ENCODE measurements around the gene NEUROD2.

Gene NEUROD2

DNA sequence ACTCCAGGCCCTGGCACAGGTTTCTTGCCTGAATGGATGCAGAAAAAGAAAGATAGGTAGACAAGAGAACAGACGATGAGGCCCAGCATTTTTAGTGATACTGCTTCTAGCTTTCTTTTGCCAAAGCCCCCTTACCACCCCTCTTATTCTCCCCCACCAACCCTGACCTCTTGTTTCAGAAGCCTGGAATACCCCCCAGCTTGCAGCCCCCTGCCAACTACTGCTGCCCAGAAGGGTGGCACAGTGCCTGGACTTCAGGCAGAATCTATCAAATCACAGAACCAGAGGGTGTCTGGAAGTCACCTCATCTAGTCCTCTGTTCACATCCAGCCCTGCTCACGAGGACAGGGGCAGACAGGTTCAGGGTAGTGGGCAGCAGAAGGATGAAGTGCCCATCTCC is 35.6 kb downstream of the NEUROD2 start:
- H3K27ac Mint-ChIP-seq: no peak overlapping the region
- no peak for DNase-seq
- peaks cover 3% of the 10 kb centered on the region for H3K9me3 Mint-ChIP-seq
- H3K36me3 Mint-ChIP-seq (ENCODE audit: low read depth): peaks cover 53% of the 10 kb centered on the region
- H3K4me1 Mint-ChIP-seq (ENCODE audit: low read depth): peaks cover 6% of the 10 kb centered on the region
- peaks cover 24% of the 10 kb centered on the region for H3K27me3 Mint-ChIP-seq
- no peak overlapping the region for H3K4me3 Mint-ChIP-seq

DNA sequence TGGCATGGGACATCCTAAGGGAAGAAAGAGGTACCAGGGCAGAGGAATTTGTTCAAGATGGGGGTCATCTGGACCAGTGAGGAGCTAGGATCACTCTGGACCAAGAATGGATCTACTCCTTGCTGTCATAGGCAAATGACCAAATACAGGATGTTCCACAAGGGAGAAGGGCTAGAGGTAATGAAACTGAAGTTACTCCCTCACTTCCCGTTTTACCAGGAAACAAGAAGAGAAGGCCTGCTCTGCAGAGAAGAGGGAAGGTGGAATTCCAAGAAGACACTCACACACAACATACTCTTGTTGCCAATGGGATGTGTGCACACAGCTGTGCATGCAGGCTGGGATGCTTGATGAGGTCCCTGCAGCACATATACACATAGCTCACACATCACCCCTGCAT is 38.6 kb downstream of the NEUROD2 start:
- peaks cover 15% of the 10 kb centered on the region for H3K27me3 Mint-ChIP-seq
- H3K36me3 Mint-ChIP-seq (ENCODE audit: low read depth): peaks cover 78% of the 10 kb centered on the region
- H3K9me3 Mint-ChIP-seq: peaks cover 3% of the 10 kb centered on the region
- no peak overlapping the region for H3K27ac Mint-ChIP-seq
- peaks cover 6% of the 10 kb centered on the region for H3K4me1 Mint-ChIP-seq (ENCODE audit: low read depth)
- no peak overlapping the region for H3K4me3 Mint-ChIP-seq
- no peak for DNase-seq

DNA sequence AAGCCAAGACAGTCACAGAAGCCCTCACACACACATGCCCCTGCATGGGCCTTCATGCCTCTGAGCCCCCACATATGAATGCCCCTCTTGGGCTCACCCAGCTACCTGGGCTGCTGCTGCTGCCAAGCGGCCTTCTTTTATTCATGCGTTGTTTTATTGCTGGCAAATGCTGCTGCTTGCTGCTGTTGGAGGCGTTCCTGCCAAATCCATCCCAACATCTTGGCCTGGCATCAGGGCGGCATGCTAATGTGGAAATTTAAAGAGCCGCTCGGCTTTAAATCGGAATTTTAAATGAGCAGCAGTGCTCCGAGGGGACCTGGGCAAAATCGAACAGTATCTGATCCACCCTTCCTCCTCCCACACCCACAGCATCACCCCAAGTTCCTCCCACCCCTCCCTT is 39.0 kb downstream of the NEUROD2 start:
- Mint-ChIP-seq H3K9me3 (peaks cover 3% of the 10 kb centered on the region), H3K36me3 (ENCODE audit: low read depth) (peaks cover 83% of the 10 kb centered on the region), H3K27ac (no peak overlapping the region), H3K4me3 (no peak overlapping the region), H3K27me3 (peaks cover 11% of the 10 kb centered on the region), H3K4me1 (ENCODE audit: low read depth) (peaks cover 2% of the 10 kb centered on the region)
- DNase-seq: no peak

DNA sequence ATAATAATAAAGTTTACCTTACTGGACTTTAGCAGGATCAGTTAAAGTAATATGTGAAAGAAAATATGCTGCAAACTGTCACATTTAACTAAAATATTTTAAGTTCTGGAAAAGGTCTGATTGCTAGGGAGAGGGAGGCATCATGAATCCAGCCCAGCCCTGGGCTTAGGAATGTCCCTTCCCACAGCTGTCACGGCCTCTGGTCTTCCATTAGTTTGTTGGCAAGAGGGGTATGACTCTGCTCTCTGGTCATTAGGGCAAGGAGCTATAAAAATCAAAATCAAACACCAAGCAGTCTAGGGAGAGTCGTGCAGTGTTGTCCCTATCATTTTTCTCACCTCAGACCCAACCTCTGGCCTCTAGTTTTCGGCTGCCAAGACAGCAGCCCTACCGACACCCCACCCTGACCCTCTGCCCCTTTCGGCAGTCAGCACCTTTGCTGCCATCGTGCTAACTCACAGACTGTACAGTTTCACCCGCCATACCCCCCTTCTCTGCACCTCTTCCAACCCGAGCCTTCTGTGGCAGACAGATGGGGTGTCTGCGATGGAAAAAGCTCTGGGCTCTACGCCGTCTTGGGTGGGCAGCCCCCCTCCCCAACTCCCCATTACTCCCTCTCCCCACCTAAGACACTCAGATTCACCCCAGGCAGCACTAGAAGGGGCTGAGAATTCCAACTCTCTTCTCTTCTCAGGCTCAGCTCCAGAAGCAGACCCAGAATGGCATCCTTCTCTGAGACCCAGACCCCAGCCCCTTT is 41.4 kb downstream of the NEUROD2 start:
- H3K4me3 Mint-ChIP-seq: no peak overlapping the region
- peaks cover 3% of the 10 kb centered on the region for H3K9me3 Mint-ChIP-seq

DNA sequence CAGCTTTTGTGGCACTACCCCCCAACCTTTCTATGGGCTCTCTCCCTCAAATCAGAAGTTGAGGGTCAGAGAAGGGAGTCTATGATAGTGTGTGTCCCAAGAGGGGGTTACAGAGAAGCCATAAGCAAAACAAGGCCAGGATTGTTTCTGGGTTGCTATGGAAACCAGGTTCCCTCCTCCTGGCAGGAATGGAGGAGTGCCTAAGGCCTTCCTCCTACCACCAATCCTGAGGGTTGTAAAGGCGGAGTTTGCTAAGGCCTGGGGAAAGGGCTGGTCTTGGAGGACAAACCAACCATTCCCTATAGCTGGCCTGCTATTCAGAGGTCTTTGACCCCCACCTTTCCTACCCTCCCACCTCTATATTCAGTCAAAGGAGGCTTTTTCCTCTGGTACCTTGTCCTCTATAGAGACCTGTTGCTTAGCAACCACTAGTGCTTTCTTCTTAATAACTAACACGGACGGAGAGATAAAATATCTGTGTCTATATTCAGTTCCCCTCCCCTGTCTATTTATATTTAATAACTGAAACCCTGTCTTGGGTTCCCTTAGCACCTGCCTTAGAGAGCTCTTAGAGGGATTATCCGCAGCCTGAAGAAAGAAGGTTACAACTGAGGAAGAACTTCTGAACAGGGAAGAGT is 43.4 kb downstream of the NEUROD2 start:
- peaks cover 70% of the 10 kb centered on the region for H3K36me3 Mint-ChIP-seq (ENCODE audit: low read depth)
- no peak for DNase-seq
- H3K4me3 Mint-ChIP-seq: no peak overlapping the region
- H3K27ac Mint-ChIP-seq: no peak overlapping the region
- no peaks in the 10 kb centered on the region for H3K27me3 Mint-ChIP-seq
- no peaks in the 10 kb centered on the region for H3K4me1 Mint-ChIP-seq (ENCODE audit: low read depth)
- H3K9me3 Mint-ChIP-seq: no peaks in the 10 kb centered on the region

More for the DNA sequence above, 41.4 kb downstream of the NEUROD2 start:
- DNase-seq: no peak
- Mint-ChIP-seq H3K27ac (no peak overlapping the region), H3K27me3 (peaks cover 2% of the 10 kb centered on the region), H3K36me3 (ENCODE audit: low read depth) (peaks cover 78% of the 10 kb centered on the region), H3K4me1 (ENCODE audit: low read depth) (no peaks in the 10 kb centered on the region)

DNA sequence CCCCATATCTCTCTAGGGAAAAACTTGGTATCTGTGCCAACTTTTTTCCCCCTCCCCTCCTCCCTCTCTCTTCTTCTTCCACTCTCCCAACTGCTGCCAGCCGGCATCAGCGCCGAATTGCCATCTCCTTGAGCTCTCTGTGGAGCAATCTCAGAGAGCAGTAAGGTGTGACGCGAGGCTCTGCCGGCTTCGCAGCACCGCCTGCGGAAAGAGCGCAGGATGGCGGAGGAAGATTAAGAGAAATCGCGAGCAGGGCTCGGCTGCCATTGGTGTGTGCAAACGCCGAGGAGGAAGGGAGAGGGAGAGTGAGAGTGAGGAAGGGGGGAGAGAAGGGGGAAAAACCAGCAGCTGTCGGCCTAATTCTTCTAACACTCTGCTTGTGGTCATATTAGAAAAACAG is 44.2 kb downstream of the NEUROD2 start:
- no peaks in the 10 kb centered on the region for H3K4me1 Mint-ChIP-seq (ENCODE audit: low read depth)
- H3K27ac Mint-ChIP-seq: no peak overlapping the region
- H3K36me3 Mint-ChIP-seq (ENCODE audit: low read depth): peaks cover 69% of the 10 kb centered on the region
- DNase-seq: no peak
- H3K27me3 Mint-ChIP-seq: no peaks in the 10 kb centered on the region
- no peaks in the 10 kb centered on the region for H3K9me3 Mint-ChIP-seq
- no peak overlapping the region for H3K4me3 Mint-ChIP-seq

DNA sequence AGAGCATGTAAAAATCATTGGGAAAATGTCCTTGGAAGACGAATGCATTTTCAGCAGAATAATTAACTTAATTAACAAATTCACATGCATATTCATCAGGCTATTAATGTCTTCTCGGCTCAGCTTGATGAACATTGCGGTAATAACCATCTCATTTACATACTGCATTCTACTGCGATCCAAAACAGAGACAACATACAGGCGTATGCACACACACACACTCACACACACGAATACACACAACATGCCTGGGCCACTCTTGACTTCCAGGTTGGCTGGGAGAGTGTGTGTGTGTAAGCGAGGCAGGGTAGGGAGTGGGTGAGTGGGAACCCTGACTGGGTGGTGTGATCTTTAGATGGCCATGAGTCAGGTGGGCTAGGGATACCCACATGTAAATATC is 44.7 kb downstream of the NEUROD2 start:
- Mint-ChIP-seq H3K27me3 (no peaks in the 10 kb centered on the region), H3K4me3 (no peak overlapping the region)
- DNase-seq: no peak

DNA sequence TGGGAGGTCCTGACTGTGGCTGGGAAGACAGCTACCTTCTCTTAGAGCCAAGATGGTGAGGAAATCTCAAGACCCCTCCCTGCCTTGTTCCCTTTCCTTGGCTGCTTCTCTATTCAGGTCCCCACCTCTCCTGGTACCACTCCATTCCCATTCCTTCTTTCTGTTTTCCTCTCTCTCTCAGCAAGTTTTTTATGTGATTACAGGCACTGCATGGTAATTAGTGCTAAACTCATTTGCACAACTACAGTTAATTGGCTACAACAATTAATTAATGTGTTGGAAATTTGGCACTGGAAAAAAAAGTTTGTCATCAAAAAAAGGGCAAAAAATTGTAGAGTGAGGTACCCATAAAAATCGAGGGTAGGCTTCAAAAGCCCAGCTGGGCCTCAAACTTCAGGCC is 45.3 kb downstream of the NEUROD2 start:
- H3K4me3 Mint-ChIP-seq: no peak overlapping the region
- H3K4me1 Mint-ChIP-seq (ENCODE audit: low read depth): no peaks in the 10 kb centered on the region
- no peak for DNase-seq
- H3K36me3 Mint-ChIP-seq (ENCODE audit: low read depth): peaks cover 63% of the 10 kb centered on the region
- no peaks in the 10 kb centered on the region for H3K9me3 Mint-ChIP-seq
- H3K27me3 Mint-ChIP-seq: no peaks in the 10 kb centered on the region
- peak overlapping the region; percentile 28 for H3K27ac Mint-ChIP-seq

More for the DNA sequence above, 44.7 kb downstream of the NEUROD2 start:
- Mint-ChIP-seq H3K27ac (no peak overlapping the region), H3K9me3 (no peaks in the 10 kb centered on the region), H3K36me3 (ENCODE audit: low read depth) (peaks cover 64% of the 10 kb centered on the region), H3K4me1 (ENCODE audit: low read depth) (no peaks in the 10 kb centered on the region)

DNA sequence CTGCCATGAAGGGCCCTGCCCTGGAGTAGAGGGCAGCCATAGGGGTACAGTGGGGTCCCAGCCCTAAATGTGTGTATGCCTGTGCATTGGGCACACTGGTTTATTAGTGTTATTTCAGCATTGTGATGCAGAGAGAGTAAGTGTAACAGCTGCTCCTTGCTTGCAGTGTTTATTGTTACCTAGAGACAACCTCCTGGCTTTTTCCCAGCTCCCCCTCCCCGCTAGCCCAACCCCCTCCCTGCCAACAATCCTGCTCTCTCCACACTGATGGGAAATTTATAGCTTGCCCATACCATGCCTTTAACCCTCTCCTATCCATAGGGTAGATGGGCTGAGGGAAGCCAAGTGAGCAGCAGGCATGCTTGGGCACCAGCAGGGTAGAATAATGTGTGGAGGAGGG is 51.3 kb downstream of the NEUROD2 start:
- Mint-ChIP-seq H3K27ac (no peak overlapping the region), H3K4me3 (no peak overlapping the region), H3K27me3 (no peaks in the 10 kb centered on the region), H3K9me3 (no peaks in the 10 kb centered on the region), H3K36me3 (ENCODE audit: low read depth) (peaks cover 71% of the 10 kb centered on the region), H3K4me1 (ENCODE audit: low read depth) (no peaks in the 10 kb centered on the region)
- DNase-seq: no peak

DNA sequence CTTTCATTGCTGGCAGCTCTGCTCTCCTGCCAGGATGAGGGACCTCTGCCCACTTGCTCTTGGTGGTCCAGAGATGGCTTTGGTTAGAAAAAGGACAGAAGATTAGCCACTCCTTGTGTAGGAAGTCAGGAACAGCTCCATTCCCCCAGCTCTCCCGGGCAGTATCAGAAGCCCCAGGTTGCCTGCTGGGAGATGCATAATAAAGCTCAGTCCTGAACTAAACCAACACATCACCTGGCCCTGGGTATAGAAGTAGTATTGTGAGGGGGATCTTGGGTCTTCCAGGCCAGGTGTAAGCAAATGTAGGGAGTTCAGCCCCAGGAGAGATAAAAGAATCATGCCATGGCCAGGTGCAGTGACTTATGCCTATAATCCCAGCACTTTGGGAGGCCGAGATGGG is 52.4 kb downstream of the NEUROD2 start:
- Mint-ChIP-seq H3K27ac (no peak overlapping the region), H3K27me3 (no peaks in the 10 kb centered on the region), H3K4me1 (ENCODE audit: low read depth) (no peaks in the 10 kb centered on the region), H3K4me3 (no peak overlapping the region), H3K36me3 (ENCODE audit: low read depth) (peaks cover 76% of the 10 kb centered on the region), H3K9me3 (no peaks in the 10 kb centered on the region)
- DNase-seq: no peak

All from activated T-cell treated with anti-CD3 and anti-CD28 coated beads, Interleukin-2, amount 50 U/mL, for 24 hours (primary cell).